T47D (cell line): ENCODE results near the gene EVI2A.
"Not testable (repeated sequence)": the region's sequence is repeated elsewhere in the genome, so short reads cannot be mapped to it uniquely, and the experiment has no call there.

ENCODE experiments used
- DNase-seq, 2 experiments: peaks; one replicate each; pipeline versions ENCODE4 v3.0.0 to v3.0.0-alpha.2; 2011 to 2012; ENCODE audit warnings: low read depth in 1 of 2, low spot score in 1 of 2
- JUND ChIP-seq: IDR thresholded peaks from 2 replicates; pipeline ENCODE4 v1.6.1; 2012; ENCODE audit warnings: low read depth
- in situ Hi-C: cut with HindIII; loops from 2 replicates; pipeline ENCODE4 v1.10.0; 2016; ENCODE audit warnings: low sequenced_read_pairs, low pct_unique_long_range_greater_than_20kb

EVI2A gene

GRCh38 chr17:31309556-31309955, 11.9 kb downstream of the EVI2A start:
- no peak for TF ChIP-seq JUND
- in situ Hi-C loops = no loop called here
- no peak for DNase-seq

- DNase-seq = no peak
- in situ Hi-C loops = no loop called here
- TF ChIP-seq JUND = no peak
Observed at GRCh38 chr17:31308372-31309334, 12.8 kb downstream of the EVI2A start.

- in situ Hi-C loops = no loop called here
- no peak for DNase-seq
- no peak for TF ChIP-seq JUND
Observed at GRCh38 chr17:31307640-31308039, 13.8 kb downstream of the EVI2A start.

- no peak for TF ChIP-seq JUND
- in situ Hi-C loops = no loop called here
Observed at GRCh38 chr17:31299624-31300023, 21.8 kb downstream of the EVI2A start.

GRCh38 chr17:31297090-31297489, 24.3 kb downstream of the EVI2A start, which contains the start of gene OMG:
TSS of gene OMG (minus strand) at chr17:31297239. CDS start at chr17:31296331, 908 bp downstream.
- in situ Hi-C loops = no loop called here
- no peak for TF ChIP-seq JUND

More at GRCh38 chr17:31299624-31300023, 21.8 kb downstream of the EVI2A start:
- no peak for DNase-seq

GRCh38 chr17:31296142-31296541, 25.3 kb downstream of the EVI2A start:
- in situ Hi-C loops = no loop called here
- TF ChIP-seq JUND = no peak
- DNase-seq = no peak

More at GRCh38 chr17:31297090-31297489, 24.3 kb downstream of the EVI2A start, which contains the start of gene OMG:
- no peak for DNase-seq

GRCh38 chr17:31295489-31295871, 25.9 kb downstream of the EVI2A start:
- no peak for TF ChIP-seq JUND
- DNase-seq = no peak
- in situ Hi-C loops = no loop called here

- TF ChIP-seq JUND = no peak
- in situ Hi-C loops = no loop called here
- no peak for DNase-seq
Observed at GRCh38 chr17:31294820-31295488, 26.5 kb downstream of the EVI2A start.

GRCh38 chr17:31294231-31294630, 27.2 kb downstream of the EVI2A start:
- DNase-seq = no peak
- no peak for TF ChIP-seq JUND
- in situ Hi-C loops = no loop called here

- in situ Hi-C loops = no loop called here
- no peak for TF ChIP-seq JUND
- no peak for DNase-seq
Observed at GRCh38 chr17:31293581-31293980, 27.8 kb downstream of the EVI2A start.

- in situ Hi-C loops = no loop called here
- no peak for DNase-seq
- no peak for TF ChIP-seq JUND
Observed at GRCh38 chr17:31291820-31292219, 29.6 kb downstream of the EVI2A start.

- DNase-seq = no peak
- in situ Hi-C loops = no loop called here
- TF ChIP-seq JUND = no peak
Observed at GRCh38 chr17:31289790-31290189, 31.6 kb downstream of the EVI2A start.

GRCh38 chr17:31287932-31288331, 33.5 kb downstream of the EVI2A start:
- in situ Hi-C loops, DNase-seq: not testable (repeated sequence)
